Testis (tissue), 5 donors: Measurements from ENCODE around the gene BRD2. TPM values are rescaled to one million over a fixed set of nuclear protein-coding genes. Genes with fewer than 3 reads are reported as not detected.

Experiments used
- DNase-seq: peaks from one replicate; pipeline ENCODE4 v3.0.0-alpha.2; 2019
- H3K27ac ChIP-seq, 2 donors: fragments of 200-600 bp; sonication (generic); one replicate each; pipeline ENCODE4 v1.5.1; 2019
- H3K27me3 ChIP-seq: fragments of 200-600 bp; sonication (generic); one replicate; pipeline ENCODE4 v1.5.1; 2019
- H3K36me3 ChIP-seq: fragments of 200-600 bp; sonication (generic); one replicate; pipeline ENCODE4 v1.5.1; 2017; ENCODE audit warnings: low read depth; ENCODE audit errors: missing control alignments
- H3K4me1 ChIP-seq: fragments of 200-600 bp; sonication (generic); one replicate; pipeline ENCODE4 v1.5.1; 2019
- H3K4me3 ChIP-seq, 2 donors: fragments of 200-600 bp; sonication (generic); one replicate each; pipeline ENCODE4 v1.5.1; 2017 to 2019
- H3K9me3 ChIP-seq: fragments of 200-600 bp; sonication (generic); one replicate; pipeline ENCODE4 v1.5.1; 2017
- CTCF ChIP-seq, 3 experiments: fragments of 450-650 bp in 2 of 3; fragments of 200-600 bp in 1 of 3; sonication (generic) in 1 of 3; IDR thresholded peaks; one replicate each; pipeline ENCODE4 v1.5.1; 2016 to 2019; ENCODE audit warnings: antibody characterized with exemption in 3 of 3, mild to moderate bottlenecking in 2 of 3, moderate library complexity in 1 of 3
- POLR2A ChIP-seq: fragments of 450-650 bp; IDR thresholded peaks from one replicate; pipeline ENCODE4 v1.6.1; 2017; ENCODE audit warnings: antibody characterized with exemption, mild to moderate bottlenecking, moderate library complexity
- WGBS, 2 donors: methylation state at CpG; one replicate each; pipeline ENCODE4 v1.1.5; 2018; 5-methylcytosine and 5-hydroxymethylcytosine counted together
- intact Hi-C: fragments of 100-400 bp; cut with DNase I; formaldehyde crosslinking; loops from one replicate; pipeline ENCODE4 v1.15.1; 2023; ENCODE audit warnings: low total_unique reads
- long read RNA-seq, 2 donors: transcript quantifications; one replicate each; lab custom pipeline, GENCODE V29; 2026
- polyA plus RNA-seq: library from polyadenylated mRNA; stranded (reverse); fragments of 350-450 nt; fragmentation: Illumina TruSeq; extraction: RNeasy Lipid Tissue Mini Kit (QIAGEN cat#74804); gene quantifications from one replicate; pipeline ENCODE4 v1.2.3, GENCODE V29; 2014; ENCODE audit warnings: low read depth, low replicate concordance; ENCODE audit not compliant: insufficient read depth
- total RNA-seq, 2 donors: library from RNA; depleted of rRNA; stranded (reverse); fragments of >200 nt; gene quantifications; one replicate each; pipeline ENCODE4 v1.2.3, GENCODE V29; 2016

The BRD2 gene
- 100 to 1,000 TPM; 312 to 334 TPM for total RNA-seq
- polyA plus RNA-seq = 299 TPM
- long read RNA-seq, donor 1, full-length matches to known transcripts = 50 of 191 reads
- long read RNA-seq, donor 1, partial matches to known transcripts = 141 of 191 reads
- long read RNA-seq, donor 1, other reads (novel, unspliced or antisense) = 0 of 191 reads
- long read RNA-seq, donor 2, transcript BRD2-211 (3 exons, 759 nt) = major isoform, 23 of 120 reads
- long read RNA-seq, donor 2, partial matches to known transcripts = 83 of 120 reads
- long read RNA-seq, donor 2, other reads (novel, unspliced or antisense) = 0 of 120 reads

- intact Hi-C loops = no loop called here
- Histone ChIP-seq H3K4me3 (peak within 1 kb of the TSS; percentile 82 to 88), H3K27me3 (no peaks in the 10 kb centered on the region), H3K27ac (peak within 1 kb of the TSS; percentile 99), H3K9me3 (no peaks in the 10 kb centered on the region), H3K36me3 (no peaks in the 10 kb centered on the region), H3K4me1 (peaks cover 26% of the 10 kb centered on the region)
- WGBS, 2 donors = 0% methylated on average over 13 to 61 of the region's 62 CpGs
- peak; percentile 84 for TF ChIP-seq POLR2A
- TF ChIP-seq CTCF (IDR thresholded peaks at IDR 0.05) = peak in 1 of 3 experiments; percentile 27
- DNase-seq = peak; percentile 95
These were observed at the start of gene BRD2 for GRCh38 chr6:32968093-32968866. Gene BRD2, plus strand, starts transcription at chr6:32968594. Its CDS starts 4,305 bp downstream, at chr6:32972899.

- H3K4me3 ChIP-seq = no peak overlapping the region
- no peak for TF ChIP-seq CTCF (IDR thresholded peaks at IDR 0.05)
- no peak for TF ChIP-seq POLR2A
- H3K4me1 ChIP-seq = no peaks in the 10 kb centered on the region
- no peaks in the 10 kb centered on the region for H3K27me3 ChIP-seq
- whole genome bisulfite sequencing, 2 donors = 72 to 79% methylated on average over 2 of the region's 2 CpGs
- no peaks in the 10 kb centered on the region for H3K9me3 ChIP-seq
- DNase-seq = no peak
- intact Hi-C loops = no loop called here
- no peak overlapping the region for H3K27ac ChIP-seq
- H3K36me3 ChIP-seq = no peaks in the 10 kb centered on the region
These were observed 47.7 kb upstream of the BRD2 start for GRCh38 chr6:32920715-32921114.

GRCh38 chr6:32922083-32922482, 46.3 kb upstream of the BRD2 start:
- TF ChIP-seq CTCF (IDR thresholded peaks at IDR 0.05) = no peak
- no peak for TF ChIP-seq POLR2A
- Histone ChIP-seq H3K27me3 (no peaks in the 10 kb centered on the region), H3K36me3 (no peaks in the 10 kb centered on the region), H3K27ac (no peak overlapping the region), H3K4me3 (no peak overlapping the region), H3K4me1 (no peaks in the 10 kb centered on the region), H3K9me3 (no peaks in the 10 kb centered on the region)
- WGBS, 2 donors = 89 to 97% methylated on average over 2 of the region's 2 CpGs
- DNase-seq = no peak
- intact Hi-C loops = no loop called here

- Histone ChIP-seq H3K4me3 (no peak overlapping the region), H3K36me3 (no peaks in the 10 kb centered on the region), H3K9me3 (no peaks in the 10 kb centered on the region), H3K27me3 (no peaks in the 10 kb centered on the region), H3K27ac (peak overlapping the region in 1 of 2 donors; percentile 11), H3K4me1 (peaks cover 6% of the 10 kb centered on the region)
- 0 to 35% methylated on average over 1 of the region's 1 CpG for WGBS, 2 donors
- intact Hi-C loops = loop anchor here (10.0 kb wide), 1 partner anchor 54 kb away; no protein-coding TSS in a partner anchor
- TF ChIP-seq POLR2A (no peak), CTCF (IDR thresholded peaks at IDR 0.05) (no peak)
- no peak for DNase-seq
These were observed 37.2 kb upstream of the BRD2 start for GRCh38 chr6:32931211-32931610.
